ENCODE results near the gene CLMP.

The CLMP gene

GRCh38 chr11:123221584-123221983 lies 26.5 kb upstream of the CLMP start:
- Histone ChIP-seq H3K9me3 (ENCODE audit: low read length) (no peaks in the 10 kb centered on the region), H3K4me3 (ENCODE audit: low read depth, low read length, poor library complexity, severe bottlenecking) (no peak overlapping the region), H3K4me1 (ENCODE audit: insufficient read depth, low read length, severe bottlenecking) (no peaks in the 10 kb centered on the region), H2AFZ (ENCODE audit: low read length) (no peak overlapping the region), H3K79me2 (ENCODE audit: insufficient read depth, low read length) (no peaks in the 10 kb centered on the region), H3K4me2 (ENCODE audit: low read length) (no peak overlapping the region), H3K36me3 (ENCODE audit: insufficient read depth, low read length) (no peaks in the 10 kb centered on the region), H3F3A (ENCODE audit: insufficient read depth, low read length) (no peaks in the 10 kb centered on the region), H4K20me1 (ENCODE audit: insufficient read depth, low read length) (no peaks in the 10 kb centered on the region), H3K9me2 (ENCODE audit: low read depth, low read length) (no peaks in the 10 kb centered on the region), H3K9ac (ENCODE audit: low read length) (no peak overlapping the region), H3K27ac (ENCODE audit: low read depth, low read length, poor library complexity, severe bottlenecking) (no peak overlapping the region), H3K27me3 (ENCODE audit: insufficient read depth, low read length) (no peaks in the 10 kb centered on the region)
- no peak for TF ChIP-seq EZH2 (IDR thresholded peaks at IDR 0.05; ENCODE audit: borderline replicate concordance, low read length)
- TF ChIP-seq, protein P1, sequence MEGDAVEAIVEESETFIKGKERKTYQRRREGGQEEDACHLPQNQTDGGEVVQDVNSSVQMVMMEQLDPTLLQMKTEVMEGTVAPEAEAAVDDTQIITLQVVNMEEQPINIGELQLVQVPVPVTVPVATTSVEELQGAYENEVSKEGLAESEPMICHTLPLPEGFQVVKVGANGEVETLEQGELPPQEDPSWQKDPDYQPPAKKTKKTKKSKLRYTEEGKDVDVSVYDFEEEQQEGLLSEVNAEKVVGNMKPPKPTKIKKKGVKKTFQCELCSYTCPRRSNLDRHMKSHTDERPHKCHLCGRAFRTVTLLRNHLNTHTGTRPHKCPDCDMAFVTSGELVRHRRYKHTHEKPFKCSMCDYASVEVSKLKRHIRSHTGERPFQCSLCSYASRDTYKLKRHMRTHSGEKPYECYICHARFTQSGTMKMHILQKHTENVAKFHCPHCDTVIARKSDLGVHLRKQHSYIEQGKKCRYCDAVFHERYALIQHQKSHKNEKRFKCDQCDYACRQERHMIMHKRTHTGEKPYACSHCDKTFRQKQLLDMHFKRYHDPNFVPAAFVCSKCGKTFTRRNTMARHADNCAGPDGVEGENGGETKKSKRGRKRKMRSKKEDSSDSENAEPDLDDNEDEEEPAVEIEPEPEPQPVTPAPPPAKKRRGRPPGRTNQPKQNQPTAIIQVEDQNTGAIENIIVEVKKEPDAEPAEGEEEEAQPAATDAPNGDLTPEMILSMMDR (IDR thresholded peaks at IDR 0.05; ENCODE audit: low read length) = no peak

GRCh38 chr11:123221096-123221561 lies 26.1 kb upstream of the CLMP start:
- no peaks in the 10 kb centered on the region for H3K9me2 ChIP-seq (ENCODE audit: low read depth, low read length)

GRCh38 chr11:123219066-123219690 lies 24.1 kb upstream of the CLMP start:
- H3K27ac ChIP-seq (ENCODE audit: low read depth, low read length, poor library complexity, severe bottlenecking) = no peak overlapping the region
- no peak overlapping the region for H3K4me3 ChIP-seq (ENCODE audit: low read depth, low read length, poor library complexity, severe bottlenecking)
- H2AFZ ChIP-seq (ENCODE audit: low read length) = no peak overlapping the region
- no peak overlapping the region for H3K9ac ChIP-seq (ENCODE audit: low read length)
- H3K4me2 ChIP-seq (ENCODE audit: low read length) = no peak overlapping the region
- H3K9me2 ChIP-seq (ENCODE audit: low read depth, low read length) = no peaks in the 10 kb centered on the region
- no peaks in the 10 kb centered on the region for H4K20me1 ChIP-seq (ENCODE audit: insufficient read depth, low read length)
- no peak for TF ChIP-seq EZH2 (IDR thresholded peaks at IDR 0.05; ENCODE audit: borderline replicate concordance, low read length)
- TF ChIP-seq, protein P1 (IDR thresholded peaks at IDR 0.05; ENCODE audit: low read length) = no peak
- H3K79me2 ChIP-seq (ENCODE audit: insufficient read depth, low read length) = no peaks in the 10 kb centered on the region
- no peaks in the 10 kb centered on the region for H3K9me3 ChIP-seq (ENCODE audit: low read length)
- no peaks in the 10 kb centered on the region for H3K4me1 ChIP-seq (ENCODE audit: insufficient read depth, low read length, severe bottlenecking)
- no peaks in the 10 kb centered on the region for H3K27me3 ChIP-seq (ENCODE audit: insufficient read depth, low read length)
- no peaks in the 10 kb centered on the region for H3F3A ChIP-seq (ENCODE audit: insufficient read depth, low read length)
- no peaks in the 10 kb centered on the region for H3K36me3 ChIP-seq (ENCODE audit: insufficient read depth, low read length)

More at GRCh38 chr11:123221096-123221561, 26.1 kb upstream of the CLMP start:
- Histone ChIP-seq H3K36me3 (ENCODE audit: insufficient read depth, low read length) (no peaks in the 10 kb centered on the region), H3K4me3 (ENCODE audit: low read depth, low read length, poor library complexity, severe bottlenecking) (no peak overlapping the region), H3F3A (ENCODE audit: insufficient read depth, low read length) (no peaks in the 10 kb centered on the region), H3K4me1 (ENCODE audit: insufficient read depth, low read length, severe bottlenecking) (no peaks in the 10 kb centered on the region), H3K79me2 (ENCODE audit: insufficient read depth, low read length) (no peaks in the 10 kb centered on the region), H3K27ac (ENCODE audit: low read depth, low read length, poor library complexity, severe bottlenecking) (no peak overlapping the region), H3K9me3 (ENCODE audit: low read length) (no peaks in the 10 kb centered on the region), H4K20me1 (ENCODE audit: insufficient read depth, low read length) (no peaks in the 10 kb centered on the region), H3K4me2 (ENCODE audit: low read length) (no peak overlapping the region), H3K9ac (ENCODE audit: low read length) (no peak overlapping the region), H2AFZ (ENCODE audit: low read length) (no peak overlapping the region), H3K27me3 (ENCODE audit: insufficient read depth, low read length) (no peaks in the 10 kb centered on the region)
- TF ChIP-seq EZH2 (IDR thresholded peaks at IDR 0.05; ENCODE audit: borderline replicate concordance, low read length) = no peak
- TF ChIP-seq, protein P1 (IDR thresholded peaks at IDR 0.05; ENCODE audit: low read length) = no peak
